Stimulated activated CD4-positive, alpha-beta T cell treated with anti-CD3 and anti-CD28 coated beads, Interleukin-15, amount 100 ng/mL, for 24 hours (primary cell): ENCODE data around the gene EYA2.

Source experiments
- DNase-seq: peaks from one replicate; pipeline ENCODE4 v3.0.0-alpha.2; 2020

EYA2 gene

DNA sequence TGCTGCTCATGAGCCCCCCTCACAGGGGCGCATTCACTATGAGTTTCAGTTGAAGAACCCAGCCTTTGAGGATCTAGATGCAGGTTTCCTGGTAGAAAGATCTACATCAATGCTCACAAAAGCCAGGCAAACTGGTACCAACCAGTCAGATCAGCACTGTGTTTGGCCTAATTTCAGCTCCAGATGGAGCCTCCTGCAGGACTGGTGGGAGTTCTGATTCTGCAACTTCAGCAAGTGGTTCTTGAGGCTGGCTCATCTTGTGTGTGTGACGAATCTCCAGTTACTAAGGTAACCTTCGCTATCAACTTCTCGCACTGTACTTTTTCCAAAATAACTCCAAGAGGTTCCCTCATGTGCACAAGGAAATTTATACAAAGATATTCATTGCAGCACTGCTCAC, 343.1 kb downstream of the EYA2 start:
- no peak for DNase-seq
